Measurements from ENCODE around the gene SLC25A39.

DNA sequence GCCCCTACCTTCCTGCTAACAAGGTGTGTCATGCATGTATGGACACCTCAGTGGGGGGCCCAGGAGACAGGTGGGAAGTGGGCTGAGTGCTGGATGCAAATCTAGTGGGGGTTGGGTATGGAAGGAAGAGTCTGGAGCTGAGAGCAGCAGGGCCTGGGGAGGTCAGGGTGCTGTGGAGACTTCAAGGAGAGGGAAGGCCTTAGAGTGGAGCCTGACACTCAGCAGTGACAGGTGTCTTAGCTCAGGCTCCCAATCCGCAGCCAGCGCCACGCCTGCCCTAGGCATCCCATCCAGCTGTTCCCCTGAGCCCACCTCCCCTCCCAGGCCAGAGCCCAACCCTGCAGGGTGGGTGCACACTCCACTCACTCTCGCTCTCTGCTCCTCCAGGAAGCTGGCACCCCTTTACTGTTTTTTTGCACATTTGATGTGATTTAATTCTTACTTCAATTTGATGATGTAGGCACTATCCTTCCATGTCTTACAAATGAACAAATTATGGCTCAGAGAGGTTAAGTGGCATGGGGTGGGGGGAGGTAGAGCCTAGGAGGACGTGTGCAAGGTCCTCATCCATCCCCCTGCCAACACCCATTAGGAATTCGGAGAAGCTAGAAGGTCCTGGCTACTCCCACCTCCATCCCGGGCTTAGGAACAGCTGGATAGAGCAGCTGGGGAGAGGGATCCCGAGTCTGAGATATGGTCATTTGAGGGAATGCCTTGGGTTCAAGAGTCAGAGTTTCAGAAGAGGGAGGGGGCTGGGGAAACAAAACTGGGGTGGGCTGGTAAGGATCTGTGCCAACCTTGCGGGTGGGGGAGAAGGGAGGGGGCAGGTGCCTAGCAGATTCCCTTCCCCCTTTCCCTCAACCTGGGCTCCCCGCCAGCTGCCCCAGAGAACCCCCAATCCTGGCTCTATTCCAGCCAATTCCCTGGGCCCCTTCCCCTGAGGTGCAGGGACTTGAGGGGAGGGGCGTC is 37.0 kb upstream of the SLC25A39 start:
- TF ChIP-seq, protein P1, sequence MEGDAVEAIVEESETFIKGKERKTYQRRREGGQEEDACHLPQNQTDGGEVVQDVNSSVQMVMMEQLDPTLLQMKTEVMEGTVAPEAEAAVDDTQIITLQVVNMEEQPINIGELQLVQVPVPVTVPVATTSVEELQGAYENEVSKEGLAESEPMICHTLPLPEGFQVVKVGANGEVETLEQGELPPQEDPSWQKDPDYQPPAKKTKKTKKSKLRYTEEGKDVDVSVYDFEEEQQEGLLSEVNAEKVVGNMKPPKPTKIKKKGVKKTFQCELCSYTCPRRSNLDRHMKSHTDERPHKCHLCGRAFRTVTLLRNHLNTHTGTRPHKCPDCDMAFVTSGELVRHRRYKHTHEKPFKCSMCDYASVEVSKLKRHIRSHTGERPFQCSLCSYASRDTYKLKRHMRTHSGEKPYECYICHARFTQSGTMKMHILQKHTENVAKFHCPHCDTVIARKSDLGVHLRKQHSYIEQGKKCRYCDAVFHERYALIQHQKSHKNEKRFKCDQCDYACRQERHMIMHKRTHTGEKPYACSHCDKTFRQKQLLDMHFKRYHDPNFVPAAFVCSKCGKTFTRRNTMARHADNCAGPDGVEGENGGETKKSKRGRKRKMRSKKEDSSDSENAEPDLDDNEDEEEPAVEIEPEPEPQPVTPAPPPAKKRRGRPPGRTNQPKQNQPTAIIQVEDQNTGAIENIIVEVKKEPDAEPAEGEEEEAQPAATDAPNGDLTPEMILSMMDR (IDR thresholded peaks at IDR 0.05; ENCODE audit: insufficient read depth, low read length): no peak
- TF ChIP-seq SPI1 (IDR thresholded peaks at IDR 0.05; ENCODE audit: borderline replicate concordance, low read depth) (no peak), POLR2AphosphoS5 (IDR thresholded peaks at IDR 0.05; ENCODE audit: low read depth) (no peak), GABPA (IDR thresholded peaks at IDR 0.05; ENCODE audit: low read depth) (no peak)
- TF ChIP-seq, protein P2, sequence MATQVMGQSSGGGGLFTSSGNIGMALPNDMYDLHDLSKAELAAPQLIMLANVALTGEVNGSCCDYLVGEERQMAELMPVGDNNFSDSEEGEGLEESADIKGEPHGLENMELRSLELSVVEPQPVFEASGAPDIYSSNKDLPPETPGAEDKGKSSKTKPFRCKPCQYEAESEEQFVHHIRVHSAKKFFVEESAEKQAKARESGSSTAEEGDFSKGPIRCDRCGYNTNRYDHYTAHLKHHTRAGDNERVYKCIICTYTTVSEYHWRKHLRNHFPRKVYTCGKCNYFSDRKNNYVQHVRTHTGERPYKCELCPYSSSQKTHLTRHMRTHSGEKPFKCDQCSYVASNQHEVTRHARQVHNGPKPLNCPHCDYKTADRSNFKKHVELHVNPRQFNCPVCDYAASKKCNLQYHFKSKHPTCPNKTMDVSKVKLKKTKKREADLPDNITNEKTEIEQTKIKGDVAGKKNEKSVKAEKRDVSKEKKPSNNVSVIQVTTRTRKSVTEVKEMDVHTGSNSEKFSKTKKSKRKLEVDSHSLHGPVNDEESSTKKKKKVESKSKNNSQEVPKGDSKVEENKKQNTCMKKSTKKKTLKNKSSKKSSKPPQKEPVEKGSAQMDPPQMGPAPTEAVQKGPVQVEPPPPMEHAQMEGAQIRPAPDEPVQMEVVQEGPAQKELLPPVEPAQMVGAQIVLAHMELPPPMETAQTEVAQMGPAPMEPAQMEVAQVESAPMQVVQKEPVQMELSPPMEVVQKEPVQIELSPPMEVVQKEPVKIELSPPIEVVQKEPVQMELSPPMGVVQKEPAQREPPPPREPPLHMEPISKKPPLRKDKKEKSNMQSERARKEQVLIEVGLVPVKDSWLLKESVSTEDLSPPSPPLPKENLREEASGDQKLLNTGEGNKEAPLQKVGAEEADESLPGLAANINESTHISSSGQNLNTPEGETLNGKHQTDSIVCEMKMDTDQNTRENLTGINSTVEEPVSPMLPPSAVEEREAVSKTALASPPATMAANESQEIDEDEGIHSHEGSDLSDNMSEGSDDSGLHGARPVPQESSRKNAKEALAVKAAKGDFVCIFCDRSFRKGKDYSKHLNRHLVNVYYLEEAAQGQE (IDR thresholded peaks at IDR 0.05; ENCODE audit: insufficient replicate concordance, low read depth): no peak
